Duodenal mucosa (tissue), 2 donors: ENCODE results near the gene NFATC3.
A peak's percentile ranks its signal among the peaks of the same experiment; 100 is the strongest.

ENCODE experiments used
- H3K27ac ChIP-seq: one replicate; pipeline ENCODE4 v1.7.0; 2013; ENCODE audit warnings: low read depth, low read length
- H3K27me3 ChIP-seq, 2 donors: one replicate each; pipeline ENCODE4 v1.7.0; 2013; ENCODE audit warnings: low read length in 2 of 2, control low read depth in 1 of 2; ENCODE audit not compliant: insufficient read depth in 2 of 2, control insufficient read depth in 1 of 2
- H3K36me3 ChIP-seq, 2 donors: one replicate each; pipeline ENCODE4 v1.7.0; 2013; ENCODE audit warnings: low read length in 2 of 2, control low read depth in 1 of 2; ENCODE audit not compliant: insufficient read depth in 2 of 2, control insufficient read depth in 1 of 2
- H3K4me1 ChIP-seq, 2 donors: one replicate each; pipeline ENCODE4 v1.7.0; 2013; ENCODE audit warnings: low read length in 2 of 2, control low read depth in 1 of 2; ENCODE audit not compliant: insufficient read depth in 2 of 2, control insufficient read depth in 1 of 2
- H3K4me3 ChIP-seq, 2 donors: one replicate each; pipeline ENCODE4 v1.7.0; 2013; ENCODE audit warnings: low read length in 2 of 2, low read depth in 1 of 2
- H3K9ac ChIP-seq, 2 donors: one replicate each; pipeline ENCODE4 v1.7.0; 2013; ENCODE audit warnings: low read length in 2 of 2, low read depth in 1 of 2
- H3K9me3 ChIP-seq, 2 donors: one replicate each; pipeline ENCODE4 v1.7.0; 2013; ENCODE audit warnings: low read length in 2 of 2, control low read depth in 1 of 2; ENCODE audit not compliant: control insufficient read depth in 1 of 2

NFATC3 gene

GRCh38 chr16:68255712-68256111 lies 170.5 kb downstream of the NFATC3 start:
- Histone ChIP-seq H3K9me3 (no peaks in the 10 kb centered on the region), H3K9ac (no peak overlapping the region), H3K4me1 (peaks cover 14% of the 10 kb centered on the region in 2 donors), H3K36me3 (peaks cover 5 to 57% of the 10 kb centered on the region in 2 donors), H3K27me3 (no peaks in the 10 kb centered on the region), H3K27ac (no peak overlapping the region), H3K4me3 (no peak overlapping the region)

GRCh38 chr16:68257251-68257905 lies 172.2 kb downstream of the NFATC3 start:
- peaks cover 14 to 18% of the 10 kb centered on the region in 2 donors for H3K4me1 ChIP-seq
- no peak overlapping the region for H3K4me3 ChIP-seq
- H3K9ac ChIP-seq = no peak overlapping the region
- H3K27ac ChIP-seq = peak overlapping the region; percentile 5
- peaks cover 5 to 51% of the 10 kb centered on the region in 2 donors for H3K36me3 ChIP-seq
- H3K9me3 ChIP-seq = no peaks in the 10 kb centered on the region
- no peaks in the 10 kb centered on the region for H3K27me3 ChIP-seq

- H3K9me3 ChIP-seq = no peaks in the 10 kb centered on the region
- peak overlapping the region in 1 of 2 donors; percentile 2 for H3K4me3 ChIP-seq
- no peak overlapping the region for H3K9ac ChIP-seq
- H3K27me3 ChIP-seq = no peaks in the 10 kb centered on the region
- peaks cover 14 to 19% of the 10 kb centered on the region in 2 donors for H3K4me1 ChIP-seq
- H3K27ac ChIP-seq = peak overlapping the region; percentile 5
- peaks cover 5 to 43% of the 10 kb centered on the region in 2 donors for H3K36me3 ChIP-seq
These were observed 173.0 kb downstream of the NFATC3 start for GRCh38 chr16:68257906-68258800.

- no peaks in the 10 kb centered on the region for H3K9me3 ChIP-seq
- H3K4me3 ChIP-seq = no peak overlapping the region
- H3K36me3 ChIP-seq = peaks cover 5 to 34% of the 10 kb centered on the region in 2 donors
- H3K27ac ChIP-seq = no peak overlapping the region
- H3K27me3 ChIP-seq = no peaks in the 10 kb centered on the region
- no peak overlapping the region for H3K9ac ChIP-seq
- peaks cover 22 to 26% of the 10 kb centered on the region in 2 donors for H3K4me1 ChIP-seq
These were observed 174.0 kb downstream of the NFATC3 start for GRCh38 chr16:68259007-68259825.

GRCh38 chr16:68263559-68264127 lies 178.5 kb downstream of the NFATC3 start:
- peaks cover 0 to 16% of the 10 kb centered on the region in 2 donors for H3K36me3 ChIP-seq
- H3K27me3 ChIP-seq = no peaks in the 10 kb centered on the region
- no peaks in the 10 kb centered on the region for H3K9me3 ChIP-seq
- H3K9ac ChIP-seq = peak overlapping the region; percentile 69 to 81
- H3K4me3 ChIP-seq = peak overlapping the region; percentile 63 to 80
- H3K27ac ChIP-seq = peak overlapping the region; percentile 92
- H3K4me1 ChIP-seq = peaks cover 24 to 36% of the 10 kb centered on the region in 2 donors

- Histone ChIP-seq H3K4me1 (peaks cover 24 to 40% of the 10 kb centered on the region in 2 donors), H3K9me3 (no peaks in the 10 kb centered on the region), H3K27me3 (no peaks in the 10 kb centered on the region), H3K27ac (peak within 1 kb of the TSS; percentile 92), H3K36me3 (peaks cover 0 to 10% of the 10 kb centered on the region in 2 donors), H3K9ac (peak within 1 kb of the TSS; percentile 81 to 95), H3K4me3 (peak within 1 kb of the TSS; percentile 83 to 90)
These were observed 179.2 kb downstream of the NFATC3 start, which contains the start of gene SLC7A6 for GRCh38 chr16:68264128-68265077. SLC7A6 (plus strand) TSS chr16:68264526; CDS start chr16:68274727, 10,201 bp downstream.

GRCh38 chr16:68265078-68265920 lies 180.1 kb downstream of the NFATC3 start:
- peak overlapping the region; percentile 81 to 95 for H3K9ac ChIP-seq
- peak overlapping the region; percentile 83 to 90 for H3K4me3 ChIP-seq
- H3K4me1 ChIP-seq = peaks cover 24 to 41% of the 10 kb centered on the region in 2 donors
- H3K27me3 ChIP-seq = no peaks in the 10 kb centered on the region
- peaks cover 0 to 4% of the 10 kb centered on the region in 2 donors for H3K36me3 ChIP-seq
- H3K9me3 ChIP-seq = no peaks in the 10 kb centered on the region
- peak overlapping the region; percentile 84 for H3K27ac ChIP-seq

- H3K9me3 ChIP-seq = no peaks in the 10 kb centered on the region
- no peak overlapping the region for H3K27ac ChIP-seq
- H3K27me3 ChIP-seq = no peaks in the 10 kb centered on the region
- no peak overlapping the region for H3K4me3 ChIP-seq
- H3K36me3 ChIP-seq = peaks cover 0 to 3% of the 10 kb centered on the region in 2 donors
- peaks cover 30 to 46% of the 10 kb centered on the region in 2 donors for H3K4me1 ChIP-seq
- no peak overlapping the region for H3K9ac ChIP-seq
These were observed 182.6 kb downstream of the NFATC3 start for GRCh38 chr16:68267612-68268405.
